ENCODE measurements around the gene CHD6. TPM values are rescaled to one million over a fixed set of nuclear protein-coding genes. Genes with fewer than 3 reads are reported as not detected.

CHD6 gene
- polyA plus RNA-seq, 1 donor = 20.5 TPM

DNA sequence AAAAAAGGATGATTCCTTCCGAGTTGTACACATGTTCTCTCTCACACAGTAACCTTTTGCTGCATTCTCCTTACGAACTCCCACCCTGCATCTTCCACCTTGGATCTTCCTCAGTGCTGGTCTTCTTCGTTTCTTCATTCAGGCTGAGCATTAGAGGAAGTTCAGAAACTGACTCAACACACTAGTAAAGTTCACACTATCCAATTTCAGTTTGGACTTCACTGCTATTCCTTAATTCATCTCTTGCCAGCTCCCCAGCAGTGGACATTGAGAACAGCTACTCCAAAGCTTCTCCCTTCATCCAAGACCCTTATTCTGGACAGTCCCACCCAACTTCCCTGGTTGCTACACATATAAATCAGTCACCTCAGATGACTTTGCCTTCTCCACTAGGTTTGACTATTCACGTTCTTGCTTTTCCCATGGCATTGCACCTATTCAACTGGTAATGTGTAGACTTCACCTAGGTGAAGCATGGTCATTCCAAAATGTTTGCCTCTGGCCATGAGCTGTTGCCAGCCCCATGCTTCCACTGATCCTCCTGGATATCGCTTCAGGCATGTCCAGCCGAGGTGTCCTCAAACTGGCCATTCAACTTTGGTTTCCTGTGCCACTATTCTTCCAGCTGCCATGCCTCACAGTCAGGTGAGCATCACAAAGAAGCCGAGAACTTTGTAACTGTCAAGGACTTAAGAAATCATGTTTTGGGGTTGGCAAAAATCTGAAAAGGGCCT is 147.6 kb downstream of the CHD6 start:
- DNase-seq (ENCODE audit: low read depth) = no peak

DNA sequence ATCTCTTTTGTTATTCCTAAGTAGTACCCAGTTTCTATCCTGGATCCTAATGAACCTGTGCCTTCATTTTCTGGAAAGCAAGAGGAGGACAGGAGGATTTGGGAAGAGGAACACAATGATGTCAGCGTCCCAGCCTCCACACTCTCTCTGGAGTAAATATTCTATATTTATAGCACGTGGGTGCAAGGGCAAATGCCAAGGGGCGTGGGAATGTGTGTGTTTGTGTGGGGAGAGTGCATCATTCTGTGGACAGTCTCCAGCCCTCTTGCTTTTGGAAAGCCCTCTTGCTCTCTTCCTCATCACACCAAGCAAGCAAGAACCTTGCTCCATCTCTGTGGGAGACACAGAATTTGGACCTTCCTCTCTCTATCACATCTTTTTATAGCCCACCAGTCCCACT is 148.3 kb downstream of the CHD6 start:
- no peak for DNase-seq (ENCODE audit: low read depth)

DNA sequence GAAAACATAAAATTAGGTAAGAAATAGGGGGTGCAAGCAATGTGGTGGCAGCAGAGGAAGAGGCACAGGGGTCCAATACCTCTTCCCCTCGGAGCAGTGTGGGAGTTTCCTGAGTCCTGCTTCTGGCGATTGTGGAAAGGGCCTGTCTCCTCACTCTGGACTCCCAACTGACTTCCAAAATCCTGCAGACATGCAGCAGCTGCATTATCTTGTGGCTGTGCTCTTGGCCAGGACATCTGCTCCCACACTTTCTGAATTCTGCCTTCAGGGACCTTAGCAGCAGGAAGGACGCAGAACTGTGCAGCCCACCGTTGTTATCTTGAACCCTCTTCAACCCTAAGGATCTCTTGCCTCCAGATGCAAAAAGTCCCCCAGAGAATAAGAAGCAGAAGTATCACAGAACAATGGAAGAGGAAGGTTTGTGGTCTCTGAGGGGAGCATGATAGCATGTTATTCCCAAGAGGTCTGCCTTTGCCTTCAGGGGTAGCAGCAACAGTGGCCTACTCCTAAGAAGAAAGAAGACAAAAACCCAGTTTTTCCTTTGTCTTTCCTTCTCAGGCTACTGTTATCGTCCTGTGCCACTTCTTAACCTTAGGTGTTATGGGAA is 149.1 kb downstream of the CHD6 start:
- no peak for DNase-seq (ENCODE audit: low read depth)

DNA sequence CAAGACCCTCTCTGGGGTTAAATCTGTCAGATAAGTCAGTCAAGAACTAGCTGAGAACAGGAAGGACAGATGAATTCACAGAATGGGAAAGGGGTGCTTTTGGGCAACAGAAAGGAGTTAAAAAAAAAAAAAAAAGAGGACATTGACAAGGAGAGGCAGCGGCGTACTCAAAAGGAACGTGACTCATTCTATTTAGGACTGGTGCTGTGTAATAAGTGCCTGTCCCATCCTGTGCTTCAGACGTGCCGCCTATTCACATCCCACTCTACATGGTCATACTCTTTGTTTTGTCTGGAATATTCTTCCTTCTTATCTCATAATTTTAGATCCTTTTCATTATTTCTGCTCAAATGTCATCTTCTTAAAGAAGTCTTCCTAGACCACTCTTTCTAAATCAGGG is 150.5 kb downstream of the CHD6 start:
- no peak for DNase-seq (ENCODE audit: low read depth)

DNA sequence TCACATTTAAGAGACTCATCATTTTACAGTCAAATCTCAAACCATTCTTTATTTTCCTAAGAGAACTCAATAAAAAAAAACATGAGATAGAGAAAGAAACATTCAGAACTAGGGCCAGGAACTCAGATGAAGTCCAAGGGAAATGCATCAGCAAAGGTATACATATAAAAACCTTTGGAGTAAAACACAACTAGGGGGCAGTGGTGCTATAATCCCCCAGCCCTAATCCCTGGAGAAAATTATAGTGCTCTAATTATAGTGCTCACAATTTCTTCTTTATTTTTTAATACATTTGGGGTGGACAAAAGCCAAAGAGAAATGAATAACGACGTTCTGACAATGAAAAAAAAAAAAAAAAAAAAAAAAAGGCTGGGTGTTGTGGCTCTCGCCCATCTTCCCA is 151.0 kb downstream of the CHD6 start:
- no peak for DNase-seq (ENCODE audit: low read depth)

DNA sequence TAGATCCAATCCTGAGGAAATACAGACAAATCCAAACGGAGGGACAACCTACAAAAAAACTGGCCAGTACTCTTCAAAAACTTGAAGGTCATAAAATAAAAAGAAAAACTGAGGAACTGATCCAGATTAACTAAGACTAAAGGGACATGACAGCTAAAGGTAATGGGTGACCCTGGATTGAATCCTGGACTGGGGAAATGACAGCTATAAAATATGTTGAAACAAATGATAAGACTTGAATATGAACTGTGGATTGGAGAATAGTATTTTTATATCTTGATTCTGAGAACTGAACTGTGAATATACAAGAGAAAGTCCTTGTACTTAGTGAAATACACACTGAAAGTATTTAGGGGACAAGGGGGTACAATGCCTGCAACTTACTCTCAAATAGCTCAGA is 154.6 kb downstream of the CHD6 start:
- DNase-seq (ENCODE audit: low read depth) = no peak

DNA sequence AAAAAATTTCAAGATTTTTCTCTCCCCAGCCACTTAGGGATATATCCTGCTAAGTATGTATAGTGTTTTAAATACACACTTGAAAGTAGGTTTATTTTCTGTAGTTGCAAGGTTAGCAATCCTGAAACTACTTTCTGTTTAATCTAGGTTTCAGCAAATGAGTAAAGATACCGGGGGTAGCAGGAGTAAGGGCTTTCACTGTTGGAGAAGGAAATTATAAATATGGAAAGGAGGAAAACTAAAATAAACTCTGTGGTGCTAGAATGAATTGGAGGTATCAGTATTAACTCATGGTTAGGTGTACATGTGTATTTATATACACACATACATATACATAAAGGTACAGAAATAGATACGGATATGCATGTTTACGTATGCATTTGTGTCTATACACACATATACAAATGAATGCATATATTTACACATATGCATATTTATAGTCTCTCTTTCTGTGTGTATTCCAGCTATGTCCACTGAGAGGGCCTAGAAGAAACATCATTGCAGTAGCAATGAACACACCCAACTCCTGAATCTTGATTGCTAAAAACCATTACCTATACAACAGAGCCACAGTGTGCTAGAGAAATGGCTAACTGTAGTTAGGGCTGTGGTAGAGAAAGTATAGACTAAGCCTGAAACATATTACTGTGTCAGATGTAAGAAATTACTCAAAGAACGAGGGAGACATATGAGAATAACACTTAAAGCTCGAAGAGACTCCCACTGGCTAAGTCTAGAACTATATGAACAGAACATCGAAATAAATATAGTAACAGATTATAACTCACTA is 155.6 kb downstream of the CHD6 start:
- DNase-seq (ENCODE audit: low read depth) = no peak

DNA sequence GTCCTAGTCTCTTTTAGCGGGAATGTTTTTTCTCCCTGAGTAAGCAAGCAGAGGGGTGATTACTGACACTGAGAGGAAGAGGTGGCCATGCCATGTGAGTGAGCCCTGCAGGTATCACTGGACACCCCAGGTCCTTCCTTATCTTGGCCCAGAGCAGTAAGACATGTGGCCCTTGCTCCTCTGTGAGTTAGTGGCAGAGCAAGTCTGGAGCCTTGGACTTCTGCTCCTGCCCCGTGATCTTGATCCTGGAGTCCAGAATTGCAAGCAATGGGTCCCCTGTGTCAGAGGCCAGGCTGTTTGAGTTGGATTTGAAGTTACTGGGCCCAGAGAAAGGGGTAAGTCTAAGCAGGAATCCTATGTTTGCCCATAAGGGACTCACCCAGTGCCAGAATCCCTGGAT is 159.4 kb downstream of the CHD6 start:
- DNase-seq (ENCODE audit: low read depth) = no peak

DNA sequence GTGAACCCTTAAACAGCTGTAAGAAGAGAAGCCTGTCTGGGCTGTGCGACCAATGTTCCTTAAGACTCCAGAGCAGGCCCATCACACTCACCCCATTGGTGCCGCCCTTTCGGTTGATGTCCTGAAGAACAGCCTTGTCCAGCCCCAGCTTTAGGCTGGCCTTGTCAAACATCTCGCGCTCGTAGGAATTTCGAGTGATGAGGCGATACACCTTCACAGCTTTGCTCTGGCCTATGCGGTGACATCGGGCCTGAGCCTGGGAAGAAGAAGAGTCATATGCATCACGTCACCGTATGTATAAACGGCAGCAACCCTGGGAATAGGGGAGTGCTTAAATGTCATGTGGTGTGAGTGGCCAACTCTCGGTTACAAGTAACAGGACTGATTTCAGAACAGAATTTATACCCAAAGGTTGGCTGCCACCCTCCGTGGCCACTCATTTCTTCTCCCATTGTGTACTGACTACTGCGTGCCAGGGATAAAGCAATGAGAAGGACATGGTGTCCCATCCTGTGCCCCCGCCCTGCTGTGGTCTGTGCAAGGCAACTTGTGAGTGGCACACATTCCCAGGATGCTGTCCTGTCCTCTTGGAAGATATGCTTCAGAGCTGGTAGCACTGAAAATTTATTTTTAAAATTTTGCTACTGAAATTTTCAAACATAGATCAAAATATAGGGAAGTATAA is 160.9 kb downstream of the CHD6 start:
- DNase-seq (ENCODE audit: low read depth) = no peak

DNA sequence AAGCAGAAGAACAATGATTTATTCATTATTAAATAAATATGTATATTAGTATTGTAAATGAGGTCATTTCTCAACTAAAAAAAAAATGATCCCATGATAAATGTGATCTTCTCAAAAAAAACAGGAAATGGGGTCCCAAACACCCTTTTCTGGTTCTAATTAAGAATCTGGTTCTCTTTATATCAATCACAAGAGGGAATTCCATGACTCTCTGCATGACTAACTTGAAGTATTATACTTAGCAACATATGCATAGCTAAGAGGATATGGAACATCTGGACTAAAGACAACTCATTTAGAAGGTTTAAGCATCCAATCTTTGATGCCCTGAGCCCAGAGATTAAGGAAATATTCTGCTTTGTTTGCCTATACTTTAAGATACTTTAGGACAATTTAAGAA is 161.8 kb downstream of the CHD6 start:
- DNase-seq (ENCODE audit: low read depth) = no peak

DNA sequence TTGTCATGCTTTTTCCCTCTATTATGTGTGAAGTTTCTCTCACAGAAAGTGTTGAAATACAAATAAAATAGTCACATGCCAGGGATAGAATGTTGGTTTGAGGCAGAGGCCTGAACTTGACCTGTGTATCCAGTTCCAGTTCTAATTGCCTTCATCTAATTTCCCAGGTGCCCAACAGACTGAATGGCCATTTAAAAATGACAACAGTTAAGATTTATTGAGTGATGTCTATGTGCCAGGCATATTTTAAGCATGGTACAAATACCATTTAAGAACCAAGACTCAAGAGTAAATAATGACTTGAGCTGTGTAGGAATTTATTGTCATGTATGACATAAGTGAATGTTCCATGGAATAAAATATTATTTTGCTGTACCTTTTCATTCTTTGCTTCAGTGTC is 163.9 kb downstream of the CHD6 start:
- DNase-seq (ENCODE audit: low read depth) = no peak

DNA sequence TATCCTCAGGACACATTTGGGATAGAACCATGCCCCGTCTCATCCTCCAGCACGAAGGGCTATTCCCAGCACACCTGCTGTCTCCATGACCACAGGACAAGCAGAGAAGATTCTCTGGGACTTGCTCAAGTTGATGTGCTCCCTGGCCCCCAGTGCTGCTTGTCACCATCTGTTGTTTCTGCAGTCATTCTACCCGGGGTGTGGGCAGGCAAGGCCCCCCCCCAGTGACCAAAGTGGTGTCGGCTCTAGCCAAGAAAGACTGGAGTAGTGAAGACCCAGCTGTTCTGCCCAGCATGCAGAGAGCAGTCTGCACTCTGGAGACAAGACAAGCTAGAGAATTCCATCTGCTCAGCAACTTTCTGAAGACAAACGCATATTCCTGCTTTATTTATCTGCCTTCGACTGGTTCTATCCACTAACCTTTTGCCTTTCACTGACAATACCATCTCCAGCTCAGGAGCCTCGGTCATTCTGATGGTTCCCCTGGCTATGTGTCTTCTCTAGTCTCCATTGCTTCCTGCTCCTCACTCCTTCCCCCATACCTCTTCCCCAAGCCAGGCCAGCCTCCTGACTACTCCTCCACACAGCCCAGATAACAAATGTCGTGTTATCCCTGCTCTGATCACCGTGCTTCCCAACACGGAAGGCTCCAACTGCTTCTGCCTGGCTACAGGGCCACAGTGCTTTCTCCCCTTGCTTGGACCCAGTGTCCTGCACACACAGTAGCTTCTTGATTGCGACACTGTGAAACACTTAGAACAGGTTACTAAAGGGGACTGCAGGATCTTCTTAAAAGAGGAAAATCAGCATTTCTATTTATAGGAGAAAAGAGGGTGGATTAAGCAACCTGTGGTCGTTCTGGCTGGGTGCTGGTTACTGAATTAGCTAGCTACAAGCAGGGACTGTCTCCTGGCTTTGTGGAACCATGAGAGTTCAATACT is 164.9 kb downstream of the CHD6 start:
- DNase-seq (ENCODE audit: low read depth) = no peak

DNA sequence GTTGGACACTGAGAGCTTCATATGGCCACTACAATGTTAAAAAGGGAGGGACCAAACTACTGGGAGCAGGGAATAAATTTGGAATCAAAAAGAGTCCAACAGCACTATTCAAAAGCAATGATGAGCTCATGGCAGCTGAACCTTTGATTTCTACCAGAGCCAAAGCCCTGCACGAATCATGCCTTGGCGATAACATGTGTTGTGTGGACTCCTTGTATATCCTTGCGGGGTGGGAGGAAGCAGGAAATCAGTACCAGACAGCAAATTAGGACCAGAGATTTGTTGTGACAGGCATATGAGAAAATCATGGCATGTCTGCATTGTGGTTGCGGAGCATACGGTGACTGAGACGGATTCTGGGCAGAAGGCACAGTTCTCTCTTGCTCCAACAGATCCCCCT is 166.0 kb downstream of the CHD6 start:
- DNase-seq (ENCODE audit: low read depth) = no peak

DNA sequence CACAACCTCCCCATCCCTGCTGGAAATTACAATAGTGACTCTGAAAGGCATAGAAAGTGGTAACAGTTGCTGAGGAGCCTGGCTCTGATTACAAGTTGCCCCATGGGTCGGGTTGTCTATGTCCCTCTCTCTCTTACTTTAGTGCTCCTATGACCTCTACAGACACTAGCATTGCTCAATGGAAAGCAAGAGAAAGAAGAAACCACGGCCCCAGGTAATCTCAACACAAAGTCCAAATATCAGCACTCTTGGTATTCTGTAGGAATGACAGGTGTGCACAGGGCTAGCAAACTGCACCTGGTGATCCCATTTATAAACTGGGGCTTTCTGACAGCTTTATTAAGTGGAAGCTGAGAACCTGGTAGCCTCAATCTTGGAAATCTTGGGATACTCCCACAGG is 171.2 kb downstream of the CHD6 start:
- DNase-seq (ENCODE audit: low read depth) = no peak

DNA sequence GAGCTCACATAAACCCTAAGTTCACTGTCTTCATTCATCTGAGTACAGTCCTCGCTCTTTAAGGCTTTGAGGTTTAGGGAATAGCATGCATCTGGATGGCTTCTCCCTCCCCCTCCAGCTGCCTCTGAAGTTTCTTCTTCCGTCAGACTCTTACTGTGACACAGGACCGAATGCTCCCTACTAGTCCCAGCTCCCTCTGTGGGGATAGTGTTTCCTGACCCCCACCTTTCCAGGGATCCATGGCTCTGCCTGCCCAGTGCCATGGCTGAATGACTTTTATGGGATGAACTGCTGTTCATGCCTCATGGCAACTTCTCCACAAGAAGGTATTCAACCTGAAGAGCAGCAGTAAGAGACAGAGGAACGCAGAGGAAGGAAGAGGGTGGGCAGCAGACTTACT is 171.7 kb downstream of the CHD6 start:
- DNase-seq (ENCODE audit: low read depth) = no peak

DNA sequence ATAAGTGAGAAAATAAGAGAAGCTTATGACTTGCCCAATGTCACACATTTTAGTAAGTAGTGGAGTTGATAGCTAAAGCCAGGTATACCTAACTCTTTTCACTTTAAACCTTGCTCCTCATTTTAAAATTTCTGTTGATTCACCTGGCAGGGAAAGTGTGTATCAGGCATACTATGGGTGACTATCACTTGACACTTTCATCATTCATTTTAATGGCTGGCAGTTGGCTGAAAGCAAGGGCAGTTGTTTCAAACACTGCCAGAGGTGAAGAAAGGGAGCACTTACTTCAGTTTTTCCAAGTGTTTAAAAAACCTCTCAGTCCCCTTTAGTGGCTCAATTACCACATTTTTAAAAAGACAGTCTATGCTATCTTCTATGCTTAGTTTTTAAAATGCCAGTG is 173.4 kb downstream of the CHD6 start:
- no peak for DNase-seq (ENCODE audit: low read depth)

DNA sequence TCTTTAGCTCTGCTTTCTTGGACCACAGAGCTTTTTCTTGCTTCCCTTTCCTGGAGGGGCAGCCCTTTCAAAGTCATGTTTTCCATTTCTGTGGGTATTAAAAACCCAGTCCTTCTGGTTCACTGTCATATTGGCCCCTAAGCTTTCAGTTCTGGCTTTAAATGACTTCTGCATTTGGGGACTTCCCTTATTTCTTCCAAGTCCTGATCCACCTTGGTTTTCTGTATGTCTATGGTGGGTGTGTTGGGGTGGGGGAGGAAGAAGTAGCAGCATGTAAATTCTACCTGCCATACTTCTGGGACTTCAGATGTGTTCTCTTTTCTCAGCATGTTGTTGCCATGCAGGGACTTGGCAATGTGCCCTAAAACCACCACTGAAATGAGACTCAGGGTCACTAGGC is 174.5 kb downstream of the CHD6 start:
- no peak for DNase-seq (ENCODE audit: low read depth)

DNA sequence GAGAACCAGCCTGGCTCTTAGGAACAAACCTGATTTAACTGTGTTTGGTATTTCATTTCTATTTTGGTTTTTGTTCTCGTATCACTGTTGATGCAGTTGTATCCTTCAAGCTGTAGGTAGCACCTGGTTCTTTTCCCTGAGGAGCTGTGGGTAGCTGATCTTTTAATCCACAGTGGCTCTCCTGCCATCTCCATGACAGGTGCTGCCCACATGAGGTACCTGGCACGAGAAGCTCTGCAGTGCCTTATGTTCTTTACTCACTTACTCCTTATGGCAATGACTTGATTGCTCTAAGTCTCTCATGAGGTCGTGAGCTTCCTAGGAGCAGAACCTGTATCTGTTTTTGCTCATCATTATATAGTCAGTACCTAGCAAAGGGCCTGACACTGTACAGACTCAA is 177.3 kb downstream of the CHD6 start:
- DNase-seq (ENCODE audit: low read depth) = no peak

DNA sequence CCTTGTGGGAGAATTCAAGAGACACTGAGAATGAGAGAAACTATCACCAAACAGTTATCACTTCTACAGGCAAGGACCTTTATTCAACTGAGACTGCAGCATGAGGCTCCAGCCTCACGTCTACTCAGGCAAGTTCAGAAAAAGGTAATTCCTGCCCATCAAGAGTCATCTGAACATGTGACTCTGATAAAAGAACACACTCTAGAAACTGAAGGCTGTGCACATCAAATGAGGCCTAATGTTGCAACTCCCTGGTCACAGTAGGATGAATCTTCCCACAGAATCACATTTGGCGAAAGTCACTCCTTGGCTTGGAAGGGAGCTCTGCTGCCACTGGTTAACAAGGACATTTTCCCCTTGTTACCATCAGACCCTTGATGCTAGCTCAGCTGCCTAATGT is 180.3 kb downstream of the CHD6 start:
- DNase-seq (ENCODE audit: low read depth) = no peak

DNA sequence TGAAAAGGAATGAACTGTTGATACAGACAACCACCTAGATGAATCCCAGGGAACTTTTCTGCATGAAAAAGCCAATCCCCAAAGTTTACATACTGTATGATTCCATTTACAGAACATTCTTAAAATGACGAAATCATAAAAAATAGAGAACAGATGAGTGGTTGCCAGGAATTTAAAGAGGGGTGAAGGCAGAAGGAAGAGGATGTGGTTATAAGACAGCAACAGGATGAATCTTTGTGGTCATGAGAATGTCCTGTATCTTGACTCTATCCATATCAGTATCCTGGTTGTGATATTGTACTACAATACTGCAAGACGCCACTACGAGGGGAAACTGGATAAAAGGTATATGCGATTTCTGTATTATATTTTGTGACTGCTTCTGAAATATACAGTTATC is 181.5 kb downstream of the CHD6 start:
- no peak for DNase-seq (ENCODE audit: low read depth)

DNA sequence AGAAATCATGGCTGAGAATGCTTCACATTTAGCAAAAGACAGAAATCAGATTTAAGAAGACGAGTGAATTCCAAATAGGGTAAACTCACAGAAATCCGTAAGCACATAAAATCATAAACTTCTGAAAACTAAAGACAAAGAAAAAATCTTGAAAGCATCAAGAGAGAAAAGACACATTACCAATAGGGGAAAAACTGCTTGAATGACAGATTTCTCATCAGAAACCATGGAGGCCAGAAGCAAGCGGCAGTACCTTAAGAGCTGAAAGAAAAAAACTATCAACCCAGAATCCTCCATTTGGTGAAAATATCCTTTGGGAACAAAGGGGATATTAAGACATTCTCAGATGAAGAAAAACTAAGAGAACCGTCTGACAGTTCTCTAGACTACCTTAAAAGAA is 185.0 kb downstream of the CHD6 start:
- DNase-seq (ENCODE audit: low read depth) = no peak
